Measurements from ENCODE around the gene EPM2A. TPM values are rescaled to one million over a fixed set of nuclear protein-coding genes. Genes with fewer than 3 reads are reported as not detected.
"Not testable (repeated sequence)": the region's sequence is repeated elsewhere in the genome, so short reads cannot be mapped to it uniquely, and the experiment has no call there.

EPM2A gene
- total RNA-seq, 5 donors from 2014 or later (not counting 1 experiment from before 2014, with no cell fraction given): 9.0 to 13.5 (median 10.7) TPM

DNA sequence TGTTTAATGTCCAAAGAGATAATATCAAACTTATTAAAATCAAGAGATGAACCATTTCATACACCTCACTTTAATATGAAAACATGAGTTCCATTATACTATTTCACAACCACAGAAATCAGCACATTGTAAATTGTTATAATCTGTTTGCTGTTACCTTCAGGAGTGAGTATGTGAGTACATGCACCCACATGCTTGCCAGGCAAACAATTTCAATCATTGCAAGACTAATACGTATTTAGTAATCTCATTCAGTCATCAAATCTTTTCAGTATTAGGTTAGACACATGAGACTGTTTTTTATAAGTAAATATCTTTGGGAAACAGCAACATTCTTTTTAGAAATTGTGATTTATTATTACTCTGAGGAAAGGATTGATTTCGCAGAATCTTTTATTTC is 9.3 kb upstream of the EPM2A start:
- ChIA-PET POLR2A (no interaction called here), CTCF (no interaction called here)
- no peak for ATAC-seq (replicated peaks in 1 of 4)
- Histone ChIP-seq H3K4me1 (ENCODE audit: control insufficient read depth in 1 of 2, extremely low read depth in 1 of 2, insufficient read depth in 2 of 2, low read length in 2 of 2) (no peaks in the 10 kb centered on the region), H3K4me3 (ENCODE audit: control insufficient read depth in 1 of 2, extremely low read depth in 1 of 2, low read length in 1 of 2) (no peak overlapping the region), H3K27me3 (replicated peaks in 1 of 2; ENCODE audit: control insufficient read depth in 2 of 2, extremely low read depth in 1 of 2, insufficient read depth in 2 of 2, low read length in 1 of 2) (peaks cover 0 to 4% of the 10 kb centered on the region in 2 experiments), H3K9me3 (no peaks in the 10 kb centered on the region), H3K27ac (ENCODE audit: low read length) (no peak overlapping the region), H3K36me3 (ENCODE audit: control insufficient read depth in 2 of 2, extremely low read depth in 1 of 2, insufficient read depth in 1 of 2, low read length in 1 of 2) (no peaks in the 10 kb centered on the region)
- no peak overlapping the region for H3K4me3 Mint-ChIP-seq
- H3K27ac Mint-ChIP-seq: no peak overlapping the region
- H3K36me3 Mint-ChIP-seq: no peaks in the 10 kb centered on the region
- peaks cover 0 to 2% (median under 1%) of the 10 kb centered on the region in 3 donors for H3K4me1 Mint-ChIP-seq
- no peaks in the 10 kb centered on the region for H3K9me3 Mint-ChIP-seq
- WGBS (ENCODE audit: insufficient coverage): no CpG with 5 or more reads among the region's 2 CpGs
- no peak for DNase-seq
- no peaks in the 10 kb centered on the region for H3K27me3 Mint-ChIP-seq

DNA sequence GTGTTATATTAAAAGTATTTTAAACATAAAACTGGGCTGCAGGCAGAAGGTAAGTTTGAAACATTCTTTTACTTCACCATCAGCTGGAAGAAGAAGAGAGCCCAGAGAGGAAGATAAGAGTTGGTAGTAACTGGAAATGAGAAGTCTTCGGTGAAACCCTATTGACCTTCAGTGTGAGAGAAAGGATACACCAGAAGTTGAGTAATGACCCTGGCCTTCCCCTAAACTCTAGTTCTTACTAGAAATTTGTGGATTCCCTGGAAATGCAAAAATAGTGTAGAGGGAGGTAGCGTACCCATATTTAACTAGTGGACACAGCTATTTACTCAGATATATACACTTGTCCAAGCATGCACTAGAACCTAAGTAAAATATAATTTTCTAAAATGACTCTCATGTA is 8.0 kb upstream of the EPM2A start:
- H3K4me1 Mint-ChIP-seq: no peaks in the 10 kb centered on the region
- H3K9me3 Mint-ChIP-seq: no peaks in the 10 kb centered on the region
- no peaks in the 10 kb centered on the region for H3K9me3 ChIP-seq
- ChIA-PET CTCF (interaction anchor here in 1 of 2 donors (1.3 kb wide), 1 partner anchor 110 kb away, joined by 4 read pairs; no protein-coding TSS in a partner anchor), POLR2A (interaction anchor here in 1 of 2 donors (0.5 kb wide), 1 partner anchor 1591 kb away, joined by 3 read pairs; no protein-coding TSS in a partner anchor)
- WGBS (ENCODE audit: insufficient coverage): no CpG with 5 or more reads among the region's 2 CpGs
- no peak overlapping the region for H3K4me3 ChIP-seq (ENCODE audit: control insufficient read depth in 1 of 2, extremely low read depth in 1 of 2, low read length in 1 of 2)
- H3K27me3 Mint-ChIP-seq: no peaks in the 10 kb centered on the region
- H3K27me3 ChIP-seq (replicated peaks in 1 of 2; ENCODE audit: control insufficient read depth in 2 of 2, extremely low read depth in 1 of 2, insufficient read depth in 2 of 2, low read length in 1 of 2): peaks cover 0 to 4% of the 10 kb centered on the region in 2 experiments
- H3K4me3 Mint-ChIP-seq: no peak overlapping the region
- H3K36me3 Mint-ChIP-seq: no peaks in the 10 kb centered on the region
- no peaks in the 10 kb centered on the region for H3K36me3 ChIP-seq (ENCODE audit: control insufficient read depth in 2 of 2, extremely low read depth in 1 of 2, insufficient read depth in 1 of 2, low read length in 1 of 2)
- H3K4me1 ChIP-seq (ENCODE audit: control insufficient read depth in 1 of 2, extremely low read depth in 1 of 2, insufficient read depth in 2 of 2, low read length in 2 of 2): no peaks in the 10 kb centered on the region
- no peak overlapping the region for H3K27ac Mint-ChIP-seq
- no peak overlapping the region for H3K27ac ChIP-seq (ENCODE audit: low read length)
- ATAC-seq (replicated peaks in 1 of 4) (no peak), DNase-seq (no peak)

DNA sequence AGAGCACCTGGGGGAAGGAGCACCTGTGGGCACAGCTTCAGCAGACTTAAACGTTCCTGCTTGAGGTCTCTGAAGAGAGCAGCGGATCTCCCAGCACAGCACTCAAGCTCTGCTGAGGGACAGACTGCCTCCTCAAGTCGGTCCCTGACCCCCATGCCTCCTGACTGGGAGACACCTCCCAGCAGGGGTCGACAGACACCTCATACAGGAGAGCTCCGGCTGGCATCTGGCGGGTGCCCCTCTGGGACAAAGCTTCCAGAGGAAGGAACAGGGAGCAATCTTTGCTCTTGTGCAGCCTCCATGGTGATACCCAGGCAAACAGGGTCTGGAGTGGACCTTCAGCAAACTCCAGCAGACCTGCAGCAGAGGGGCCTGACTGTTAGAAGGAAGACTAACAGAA is 7.2 kb upstream of the EPM2A start:
- H3K27ac ChIP-seq (ENCODE audit: low read length); DNase-seq; ATAC-seq (replicated peaks in 1 of 4); POLR2A ChIA-PET; H3K27ac Mint-ChIP-seq; H3K9me3 ChIP-seq; H3K27me3 Mint-ChIP-seq; H3K4me1 ChIP-seq (ENCODE audit: control insufficient read depth in 1 of 2, extremely low read depth in 1 of 2, insufficient read depth in 2 of 2, low read length in 2 of 2); H3K27me3 ChIP-seq (replicated peaks in 1 of 2; ENCODE audit: control insufficient read depth in 2 of 2, extremely low read depth in 1 of 2, insufficient read depth in 2 of 2, low read length in 1 of 2); H3K4me3 Mint-ChIP-seq; H3K36me3 Mint-ChIP-seq; H3K4me3 ChIP-seq (ENCODE audit: control insufficient read depth in 1 of 2, extremely low read depth in 1 of 2, low read length in 1 of 2); CTCF ChIA-PET; H3K9me3 Mint-ChIP-seq; H3K36me3 ChIP-seq (ENCODE audit: control insufficient read depth in 2 of 2, extremely low read depth in 1 of 2, insufficient read depth in 1 of 2, low read length in 1 of 2); H3K4me1 Mint-ChIP-seq: not testable (repeated sequence)
- 80% methylated on average over 6 of the region's 6 CpGs for WGBS (ENCODE audit: insufficient coverage)

DNA sequence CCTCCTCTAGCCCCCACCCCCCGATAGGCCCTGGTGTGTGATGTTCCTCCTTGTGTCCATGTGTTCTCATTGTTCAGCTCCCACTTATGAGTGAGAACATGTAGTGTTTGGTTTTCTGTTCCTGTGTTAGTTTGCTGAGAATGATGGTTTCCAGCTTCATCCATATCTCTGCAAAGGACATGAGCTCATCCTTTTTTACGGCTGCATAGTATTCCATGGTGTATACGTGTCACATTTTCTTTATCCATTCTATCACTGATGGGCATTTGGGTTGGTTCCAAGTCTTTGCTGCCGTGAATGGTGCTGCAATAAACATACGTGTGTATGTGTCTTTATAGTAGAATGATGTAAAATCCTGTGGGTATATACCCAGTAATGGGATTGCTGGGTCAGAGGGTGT is 4.4 kb upstream of the EPM2A start:
- POLR2A ChIA-PET; H3K27ac ChIP-seq (ENCODE audit: low read length); H3K27ac Mint-ChIP-seq; H3K4me3 ChIP-seq (ENCODE audit: control insufficient read depth in 1 of 2, extremely low read depth in 1 of 2, low read length in 1 of 2); H3K9me3 ChIP-seq; CTCF ChIA-PET; DNase-seq; H3K4me1 ChIP-seq (ENCODE audit: control insufficient read depth in 1 of 2, extremely low read depth in 1 of 2, insufficient read depth in 2 of 2, low read length in 2 of 2); H3K27me3 Mint-ChIP-seq; H3K9me3 Mint-ChIP-seq; H3K4me3 Mint-ChIP-seq; H3K36me3 Mint-ChIP-seq; H3K27me3 ChIP-seq (replicated peaks in 1 of 2; ENCODE audit: control insufficient read depth in 2 of 2, extremely low read depth in 1 of 2, insufficient read depth in 2 of 2, low read length in 1 of 2); H3K36me3 ChIP-seq (ENCODE audit: control insufficient read depth in 2 of 2, extremely low read depth in 1 of 2, insufficient read depth in 1 of 2, low read length in 1 of 2); ATAC-seq (replicated peaks in 1 of 4): not testable (repeated sequence)
- WGBS (ENCODE audit: insufficient coverage): 100% methylated on average over 2 of the region's 5 CpGs
- H3K4me1 Mint-ChIP-seq: peaks cover 0 to 12% (median 9%) of the 10 kb centered on the region in 3 donors

DNA sequence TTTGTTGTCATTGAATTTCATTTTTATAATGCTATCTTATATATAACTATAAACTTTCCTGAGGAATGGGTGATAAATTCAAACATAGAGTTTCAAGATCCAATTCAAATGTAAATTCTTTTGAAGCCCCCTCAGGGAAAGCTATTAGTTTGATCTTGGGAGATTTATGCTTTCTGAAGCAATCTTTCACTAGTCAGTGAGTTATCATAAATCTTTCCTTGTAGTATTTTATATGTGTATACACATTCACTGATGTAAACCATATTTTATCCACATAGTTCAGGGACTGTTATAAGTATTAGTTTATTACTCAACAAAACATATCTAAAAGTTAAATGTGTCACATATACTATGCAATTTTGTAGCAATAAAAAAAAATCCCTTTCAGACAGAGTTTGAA is 2.9 kb upstream of the EPM2A start:
- ATAC-seq (replicated peaks in 1 of 4) (no peak), DNase-seq (no peak)
- Mint-ChIP-seq H3K4me3 (no peak overlapping the region), H3K9me3 (no peaks in the 10 kb centered on the region), H3K27ac (no peak overlapping the region), H3K27me3 (no peaks in the 10 kb centered on the region), H3K4me1 (peaks cover 5 to 16% (median 14%) of the 10 kb centered on the region in 3 donors), H3K36me3 (no peaks in the 10 kb centered on the region)
- no peaks in the 10 kb centered on the region for H3K36me3 ChIP-seq (ENCODE audit: control insufficient read depth in 2 of 2, extremely low read depth in 1 of 2, insufficient read depth in 1 of 2, low read length in 1 of 2)
- no peak overlapping the region for H3K4me3 ChIP-seq (ENCODE audit: control insufficient read depth in 1 of 2, extremely low read depth in 1 of 2, low read length in 1 of 2)
- H3K4me1 ChIP-seq (ENCODE audit: control insufficient read depth in 1 of 2, extremely low read depth in 1 of 2, insufficient read depth in 2 of 2, low read length in 2 of 2): peaks cover 4% of the 10 kb centered on the region in 2 experiments
- no peaks in the 10 kb centered on the region for H3K9me3 ChIP-seq
- no peak overlapping the region for H3K27ac ChIP-seq (ENCODE audit: low read length)
- ChIA-PET CTCF (no interaction called here), POLR2A (interaction anchor here in 1 of 2 donors (2.0 kb wide), 1 partner anchor 77 kb away, joined by 7 read pairs; the partner anchor contains the start of gene FBXO30)
- peaks cover 0 to 4% of the 10 kb centered on the region in 2 experiments for H3K27me3 ChIP-seq (replicated peaks in 1 of 2; ENCODE audit: control insufficient read depth in 2 of 2, extremely low read depth in 1 of 2, insufficient read depth in 2 of 2, low read length in 1 of 2)

DNA sequence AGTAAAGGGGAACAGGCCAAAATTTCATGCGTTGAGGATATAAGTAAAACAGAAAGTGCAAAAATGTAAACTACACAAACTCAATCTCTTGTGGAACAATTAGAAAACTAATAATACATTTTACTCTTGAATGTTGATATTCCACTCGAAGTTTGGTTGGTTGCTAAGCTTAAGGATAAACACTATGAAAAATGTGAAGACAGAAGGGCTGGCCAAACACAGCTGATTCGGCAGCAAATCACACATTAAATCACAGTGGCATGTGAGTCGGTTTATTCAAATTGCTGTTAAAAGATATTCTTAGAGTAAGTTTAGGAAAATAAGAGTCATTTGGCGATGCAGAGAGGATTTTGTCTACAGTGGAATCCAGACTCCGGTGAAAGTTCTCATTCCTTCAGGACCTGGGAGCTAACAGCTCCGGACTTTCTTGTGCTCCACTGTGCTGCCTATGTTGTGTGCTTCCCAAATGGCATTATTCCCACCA is 1.4 kb upstream of the EPM2A start:
- Mint-ChIP-seq H3K36me3 (no peaks in the 10 kb centered on the region), H3K9me3 (no peaks in the 10 kb centered on the region), H3K27me3 (no peaks in the 10 kb centered on the region), H3K4me1 (peaks cover 7 to 17% (median 16%) of the 10 kb centered on the region in 3 donors), H3K27ac (peak overlapping the region; percentile 63 to 99), H3K4me3 (peak overlapping the region; percentile 51 to 96 (median 93))
- no peak for ATAC-seq (replicated peaks in 1 of 4)
- Histone ChIP-seq H3K4me3 (ENCODE audit: control insufficient read depth in 1 of 2, extremely low read depth in 1 of 2, low read length in 1 of 2) (no peak overlapping the region), H3K4me1 (ENCODE audit: control insufficient read depth in 1 of 2, extremely low read depth in 1 of 2, insufficient read depth in 2 of 2, low read length in 2 of 2) (peaks cover 4% of the 10 kb centered on the region in 2 experiments), H3K27me3 (replicated peaks in 1 of 2; ENCODE audit: control insufficient read depth in 2 of 2, extremely low read depth in 1 of 2, insufficient read depth in 2 of 2, low read length in 1 of 2) (no peaks in the 10 kb centered on the region), H3K36me3 (ENCODE audit: control insufficient read depth in 2 of 2, extremely low read depth in 1 of 2, insufficient read depth in 1 of 2, low read length in 1 of 2) (no peaks in the 10 kb centered on the region), H3K27ac (ENCODE audit: low read length) (peak overlapping the region; percentile 88), H3K9me3 (no peaks in the 10 kb centered on the region)
- ChIA-PET POLR2A (interaction anchor here in 1 of 2 donors (2.0 kb wide), 1 partner anchor 78 kb away, joined by 7 read pairs; the partner anchor contains the start of gene FBXO30), CTCF (interaction anchor here in 1 of 2 donors (0.6 to 2.1 kb wide), 2 partner anchors 78 to 157 kb away, joined by 5 to 16 read pairs; partner anchors contain the start of gene FBXO30)
- 100% methylated on average over 1 of the region's 7 CpGs for WGBS (ENCODE audit: insufficient coverage)
- DNase-seq: no peak
